Colonic mucosa (tissue), 4 donors: ENCODE data around the gene TALDO1. TPM values are rescaled to one million over a fixed set of nuclear protein-coding genes. Genes with fewer than 3 reads are reported as not detected.

Experiments used
- DNase-seq: peaks from one replicate; pipeline ENCODE4 v3.0.0-alpha.2; 2020
- H3K27ac ChIP-seq: fragments of 200-600 bp; one replicate; pipeline ENCODE4 v1.8.0; 2021
- H3K27me3 ChIP-seq: fragments of 200-600 bp; one replicate; pipeline ENCODE4 v1.8.0; 2021
- H3K36me3 ChIP-seq: fragments of 200-600 bp; one replicate; pipeline ENCODE4 v1.8.0; 2021
- H3K4me1 ChIP-seq: fragments of 200-600 bp; one replicate; pipeline ENCODE4 v1.8.0; 2021; ENCODE audit warnings: mild to moderate bottlenecking
- H3K4me3 ChIP-seq: fragments of 200-600 bp; one replicate; pipeline ENCODE4 v1.8.0; 2021
- H3K9ac ChIP-seq, 2 donors: one replicate each; pipeline ENCODE4 v1.7.0; 2013; ENCODE audit warnings: control low read depth in 2 of 2, low read depth in 2 of 2, low read length in 2 of 2
- H3K9me3 ChIP-seq: fragments of 200-600 bp; one replicate; pipeline ENCODE4 v1.8.0; 2021
- intact Hi-C: fragments of 100-400 bp; cut with DNase I; formaldehyde crosslinking; loops from one replicate; pipeline ENCODE4 v1.14.1; 2022
- total RNA-seq, 2 donors: library from RNA; stranded (reverse); fragmentation: NEBNext Ultra II Directional in 1 of 2; extraction: Animal tissue kit (Norgen Biotek cat#: 25700) in 1 of 2; gene quantifications; one replicate each; pipeline ENCODE4 v1.2.1, GENCODE V29; 2021
- TF ChIP-seq, protein P1 (sequence below): fragments of 200-600 bp; IDR thresholded peaks from one replicate; pipeline ENCODE4 v1.8.0; 2022; ENCODE audit warnings: antibody characterized with exemption, mild to moderate bottlenecking
- donor health status: healthy.
- donor health status: DM: no; HTN: no; CAD: no.
- donor health status: DM: no; HTN: no; CAD: no.

TALDO1 gene
- total RNA-seq, 2 donors from 2014 or later: 195 to 274 TPM

DNA sequence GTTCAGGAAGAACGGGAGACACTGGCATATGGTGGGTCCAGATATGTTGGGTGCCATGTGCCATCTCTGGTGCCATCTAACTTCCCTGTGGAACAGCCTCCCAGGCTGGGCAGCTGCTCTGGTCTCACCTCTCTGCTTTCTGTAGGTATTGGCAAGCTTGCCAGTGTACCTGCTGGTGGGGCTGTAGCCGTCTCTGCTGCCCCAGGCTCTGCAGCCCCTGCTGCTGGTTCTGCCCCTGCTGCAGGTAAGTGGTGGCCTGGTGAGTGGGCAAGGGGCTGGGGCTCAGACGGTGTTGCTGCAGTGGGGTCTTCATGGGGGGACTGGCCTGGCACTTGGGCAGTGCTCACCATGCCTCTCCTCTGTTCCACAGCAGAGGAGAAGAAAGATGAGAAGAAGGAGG is 65.1 kb downstream of the TALDO1 start:
- H3K4me3 ChIP-seq: no peak overlapping the region
- H3K27me3 ChIP-seq: no peaks in the 10 kb centered on the region
- TF ChIP-seq, protein P1, sequence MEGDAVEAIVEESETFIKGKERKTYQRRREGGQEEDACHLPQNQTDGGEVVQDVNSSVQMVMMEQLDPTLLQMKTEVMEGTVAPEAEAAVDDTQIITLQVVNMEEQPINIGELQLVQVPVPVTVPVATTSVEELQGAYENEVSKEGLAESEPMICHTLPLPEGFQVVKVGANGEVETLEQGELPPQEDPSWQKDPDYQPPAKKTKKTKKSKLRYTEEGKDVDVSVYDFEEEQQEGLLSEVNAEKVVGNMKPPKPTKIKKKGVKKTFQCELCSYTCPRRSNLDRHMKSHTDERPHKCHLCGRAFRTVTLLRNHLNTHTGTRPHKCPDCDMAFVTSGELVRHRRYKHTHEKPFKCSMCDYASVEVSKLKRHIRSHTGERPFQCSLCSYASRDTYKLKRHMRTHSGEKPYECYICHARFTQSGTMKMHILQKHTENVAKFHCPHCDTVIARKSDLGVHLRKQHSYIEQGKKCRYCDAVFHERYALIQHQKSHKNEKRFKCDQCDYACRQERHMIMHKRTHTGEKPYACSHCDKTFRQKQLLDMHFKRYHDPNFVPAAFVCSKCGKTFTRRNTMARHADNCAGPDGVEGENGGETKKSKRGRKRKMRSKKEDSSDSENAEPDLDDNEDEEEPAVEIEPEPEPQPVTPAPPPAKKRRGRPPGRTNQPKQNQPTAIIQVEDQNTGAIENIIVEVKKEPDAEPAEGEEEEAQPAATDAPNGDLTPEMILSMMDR: no peak
- no peak overlapping the region for H3K9ac ChIP-seq
- peaks cover 4% of the 10 kb centered on the region for H3K36me3 ChIP-seq
- H3K9me3 ChIP-seq: no peaks in the 10 kb centered on the region
- intact Hi-C loops: no loop called here
- H3K4me1 ChIP-seq: peaks cover 21% of the 10 kb centered on the region
- H3K27ac ChIP-seq: no peak overlapping the region
- DNase-seq: no peak

DNA sequence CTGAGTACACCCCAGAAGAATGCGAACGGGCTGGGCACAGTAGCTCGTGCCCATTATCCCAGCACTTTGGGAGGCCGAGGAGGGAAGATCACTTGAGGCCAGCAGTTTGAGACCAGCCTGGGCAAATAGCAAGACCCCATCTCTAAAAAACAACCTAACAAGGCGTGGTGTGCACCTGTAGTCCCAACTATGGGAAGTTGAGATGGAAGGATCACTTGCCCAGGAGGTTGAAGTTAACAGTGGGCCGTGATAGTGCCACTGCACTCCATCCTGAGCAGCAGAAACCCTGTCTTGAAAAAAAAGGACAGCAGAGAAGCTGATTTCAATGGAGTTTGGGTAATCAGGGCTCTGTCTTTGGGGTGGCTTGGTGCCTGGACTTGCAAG is 65.8 kb downstream of the TALDO1 start:
- peaks cover 18% of the 10 kb centered on the region for H3K4me1 ChIP-seq
- H3K27ac ChIP-seq: no peak overlapping the region
- H3K4me3 ChIP-seq: no peak overlapping the region
- H3K9me3 ChIP-seq: no peaks in the 10 kb centered on the region
- H3K9ac ChIP-seq: no peak overlapping the region
- DNase-seq: no peak
- TF ChIP-seq, protein P1: no peak
- intact Hi-C loops: no loop called here
- no peaks in the 10 kb centered on the region for H3K27me3 ChIP-seq
- H3K36me3 ChIP-seq: peaks cover 4% of the 10 kb centered on the region

DNA sequence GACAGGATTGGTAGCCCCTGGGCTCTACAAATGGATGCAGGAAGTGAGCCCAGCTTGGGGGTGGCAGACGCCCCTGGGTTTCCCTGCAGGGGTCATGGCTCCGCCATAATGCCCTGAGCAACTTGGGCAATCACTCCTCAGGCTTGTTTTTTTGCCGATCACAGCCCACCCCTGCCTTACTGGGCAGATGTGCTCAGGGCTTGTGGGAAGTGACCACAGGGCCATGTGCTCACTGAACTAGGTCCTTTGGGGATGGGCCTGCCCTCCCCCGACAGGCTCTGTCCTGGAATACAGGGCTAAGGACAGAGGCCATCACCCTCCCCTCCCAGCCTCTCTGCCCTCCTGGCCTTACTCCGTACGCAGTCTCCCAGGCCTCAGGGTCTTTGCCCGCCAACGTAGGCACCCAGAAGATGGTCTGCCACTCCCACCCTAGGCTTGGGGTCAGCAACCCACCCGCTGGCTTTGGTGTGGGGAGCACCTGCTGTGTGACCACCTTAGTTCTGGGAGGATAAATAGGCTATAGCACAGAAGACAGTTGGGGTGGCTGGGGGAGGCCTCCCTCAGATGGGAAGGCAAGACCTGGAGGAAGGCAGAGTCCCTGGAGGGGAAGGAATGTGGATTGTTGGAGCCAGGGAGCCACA is 66.3 kb downstream of the TALDO1 start:
- intact Hi-C loops: no loop called here
- TF ChIP-seq, protein P1: no peak

More for the DNA sequence above, 66.3 kb downstream of the TALDO1 start:
- no peak overlapping the region for H3K27ac ChIP-seq
- peaks cover 4% of the 10 kb centered on the region for H3K36me3 ChIP-seq
- no peak overlapping the region for H3K4me3 ChIP-seq
- no peak overlapping the region for H3K9ac ChIP-seq
- peaks cover 16% of the 10 kb centered on the region for H3K4me1 ChIP-seq
- H3K27me3 ChIP-seq: no peaks in the 10 kb centered on the region
- DNase-seq: no peak
- no peaks in the 10 kb centered on the region for H3K9me3 ChIP-seq

Other genes starting within 250 kb of the TALDO1 start
- gene RNH1, start 240.2 kb upstream of the TALDO1 start, total RNA-seq: 100 to 1,000 TPM; 106 to 140 TPM
- gene HRAS, start 211.9 kb upstream of the TALDO1 start, total RNA-seq: 10 to 100 TPM; 38.4 to 67.0 TPM
- gene LRRC56, start 209.9 kb upstream of the TALDO1 start, total RNA-seq: 1 to 10 TPM; 2.8 to 3.2 TPM
- gene LMNTD2, start 186.7 kb upstream of the TALDO1 start, total RNA-seq: 10 to 100 TPM in 1 of 2 donors, 1 to 10 TPM in 1; 9.8 to 13.6 TPM
- gene RASSF7, start 186.5 kb upstream of the TALDO1 start, total RNA-seq: 100 to 1,000 TPM; 108 to 139 TPM
- 10 to 100 TPM; 29.4 to 41.9 TPM for gene PHRF1, start 171.0 kb upstream of the TALDO1 start, total RNA-seq
- gene IRF7, start 131.5 kb upstream of the TALDO1 start, total RNA-seq: 10 to 100 TPM; 22.1 to 25.6 TPM
- gene CDHR5, start 122.5 kb upstream of the TALDO1 start, total RNA-seq: 100 to 1,000 TPM; 140 to 310 TPM
- 1 to 10 TPM; 1.1 to 3.2 TPM for gene SCT, start 120.3 kb upstream of the TALDO1 start, total RNA-seq
- under 1 TPM; 0.69 to 0.79 TPM for gene DRD4, start 110.2 kb upstream of the TALDO1 start, total RNA-seq
- gene DEAF1, start 52.2 kb upstream of the TALDO1 start, total RNA-seq: 10 to 100 TPM; 21.7 to 25.8 TPM
- gene TMEM80, start 51.6 kb upstream of the TALDO1 start, total RNA-seq: 10 to 100 TPM; 18.4 to 36.6 TPM
- 100 to 1,000 TPM; 192 to 254 TPM for gene EPS8L2, start 41.2 kb upstream of the TALDO1 start, total RNA-seq
- 10 to 100 TPM; 39.9 to 84.9 TPM for gene GATD1, start 30.0 kb downstream of the TALDO1 start, total RNA-seq
- gene CEND1, start 42.6 kb downstream of the TALDO1 start, total RNA-seq: under 1 TPM; 0.35 to 0.40 TPM
- gene SLC25A22, start 50.8 kb downstream of the TALDO1 start, total RNA-seq: 10 to 100 TPM; 31.8 to 37.7 TPM
- 10 to 100 TPM; 17.7 to 47.5 TPM for gene PIDD1, start 57.8 kb downstream of the TALDO1 start, total RNA-seq
- 1,000 to 10,000 TPM; 2,068 to 2,303 TPM for gene RPLP2, start 62.5 kb downstream of the TALDO1 start, total RNA-seq
- gene PNPLA2, start 71.5 kb downstream of the TALDO1 start, total RNA-seq: 100 to 1,000 TPM; 139 to 155 TPM
- gene CRACR2B, start 80.5 kb downstream of the TALDO1 start, total RNA-seq: 100 to 1,000 TPM in 1 of 2 donors, 10 to 100 TPM in 1; 97.3 to 108 TPM
- gene CD151, start 85.5 kb downstream of the TALDO1 start, total RNA-seq: 100 to 1,000 TPM; 371 to 396 TPM
- 100 to 1,000 TPM in 1 of 2 donors, 10 to 100 TPM in 1; 77.4 to 181 TPM for gene POLR2L, start 95.1 kb downstream of the TALDO1 start, total RNA-seq
- gene TSPAN4, start 95.4 kb downstream of the TALDO1 start, total RNA-seq: 10 to 100 TPM; 12.1 to 12.7 TPM
- 100 to 1,000 TPM in 1 of 2 donors, 10 to 100 TPM in 1; 46.4 to 113 TPM for gene CHID1, start 163.3 kb downstream of the TALDO1 start, total RNA-seq
- 10 to 100 TPM; 69.4 to 72.5 TPM for gene AP2A2, start 178.4 kb downstream of the TALDO1 start, total RNA-seq